PC-3 (cell line): ENCODE results near the gene PINLYP.

Experiments
- CTCF ChIP-seq: fragments of 300-600 bp; sonication (generic); conservative IDR thresholded peaks from 2 replicates; pipeline ENCODE4 v1.5.1; 2017; ENCODE audit warnings: antibody characterized with exemption, low read depth, mild to moderate bottlenecking, low read length
- EZH2 ChIP-seq: fragments of 300-600 bp; sonication (generic); IDR thresholded peaks from one replicate; pipeline ENCODE4 v1.6.1; 2017; ENCODE audit warnings: antibody characterized with exemption, mild to moderate bottlenecking, low read length; ENCODE audit not compliant: unreplicated experiment

GRCh38 chr19:43540381-43540780 lies 35.2 kb upstream of the PINLYP start:
- no peak for TF ChIP-seq CTCF
- TF ChIP-seq EZH2 = no peak
